AG04450 (cell line): ENCODE results near the gene CRHR1. TPM values are rescaled to one million over a fixed set of nuclear protein-coding genes. Genes with fewer than 3 reads are reported as not detected.

Experiments
- CTCF ChIA-PET: fragments of 300-600, 350-600 bp; formaldehyde crosslinking; extraction: SDS; loops from one replicate; lab custom pipeline; 2022; ENCODE audit warnings: antibody characterized with exemption, inconsistent platforms; lab: Charles Lee
- POLR2A ChIA-PET: fragments of 350-600 bp; formaldehyde crosslinking; extraction: SDS; loops from one replicate; lab custom pipeline; 2021; ENCODE audit warnings: antibody characterized with exemption, inconsistent platforms; lab: Yijun Ruan, JAX
- DNase-seq: peaks from one replicate; pipeline ENCODE4 v3.0.0-alpha.2; 2011; ENCODE audit warnings: low read depth, low spot score
- H3K27ac ChIP-seq: one replicate; pipeline ENCODE4 v1.5.1; 2012; ENCODE audit warnings: low read depth, low read length, control low read depth
- H3K27me3 ChIP-seq: one replicate; pipeline ENCODE4 v1.6.0; 2012; ENCODE audit warnings: low read length; ENCODE audit not compliant: control insufficient read depth, insufficient read depth
- H3K4me3 ChIP-seq: 2 replicates; pipeline ENCODE4 v1.5.1; 2011; ENCODE audit warnings: mild to moderate bottlenecking, low read depth, low read length, control low read depth
- H3K9me3 ChIP-seq: 2 replicates; pipeline ENCODE4 v1.5.1; 2012; ENCODE audit warnings: low read length; ENCODE audit not compliant: control insufficient read depth, insufficient read depth
- CTCF ChIP-seq: IDR thresholded peaks from 2 replicates; pipeline ENCODE4 v1.5.1; 2011; ENCODE audit warnings: low read depth, low read length, control low read depth, inconsistent platforms
- polyA plus RNA-seq: library from polyadenylated mRNA; depleted of rRNA; stranded (reverse); fragments of >200 nt; gene quantifications from 2 replicates; pipeline ENCODE4 v1.2.3, GENCODE V29; 2011; rRNA removed

The CRHR1 gene
- polyA plus RNA-seq, 1 experiment: not detected

- no peak for DNase-seq
- Histone ChIP-seq H3K9me3 (no peaks in the 10 kb centered on the region), H3K4me3 (no peak overlapping the region), H3K27me3 (peaks cover 5% of the 10 kb centered on the region), H3K27ac (no peak overlapping the region)
- ChIA-PET CTCF (interaction anchor here (0.6 kb wide), 1 partner anchor 92 kb away, joined by 3 read pairs; no protein-coding TSS in a partner anchor), POLR2A (no interaction called here)
- TF ChIP-seq CTCF: no peak
Measured at GRCh38 chr17:45874151-45874550, 90.0 kb downstream of the CRHR1 start.

- H3K27ac ChIP-seq: no peak overlapping the region
- no peaks in the 10 kb centered on the region for H3K9me3 ChIP-seq
- H3K27me3 ChIP-seq: peaks cover 5% of the 10 kb centered on the region
- ChIA-PET POLR2A (no interaction called here), CTCF (no interaction called here)
- no peak for TF ChIP-seq CTCF
- no peak for DNase-seq
- H3K4me3 ChIP-seq: no peak overlapping the region
Measured at GRCh38 chr17:45876539-45876938, 92.4 kb downstream of the CRHR1 start.

- H3K27me3 ChIP-seq: peaks cover 5% of the 10 kb centered on the region
- no peak overlapping the region for H3K4me3 ChIP-seq
- TF ChIP-seq CTCF: no peak
- POLR2A ChIA-PET: no interaction called here
- H3K27ac ChIP-seq: no peak overlapping the region
- no peaks in the 10 kb centered on the region for H3K9me3 ChIP-seq
- no peak for DNase-seq
- CTCF ChIA-PET: no interaction called here
Measured at GRCh38 chr17:45877467-45877866, 93.3 kb downstream of the CRHR1 start.

- H3K4me3 ChIP-seq: no peak overlapping the region
- ChIA-PET CTCF (no interaction called here), POLR2A (no interaction called here)
- TF ChIP-seq CTCF: no peak
- no peak for DNase-seq
- no peak overlapping the region for H3K27ac ChIP-seq
- no peaks in the 10 kb centered on the region; the same call in 1 of the 2 replicates for H3K9me3 ChIP-seq
- H3K27me3 ChIP-seq: no peaks in the 10 kb centered on the region
Measured at GRCh38 chr17:45883063-45883462, 98.9 kb downstream of the CRHR1 start.

Other genes starting within 250 kb of the CRHR1 start
- gene SPPL2C, start 60.6 kb downstream of the CRHR1 start, polyA plus RNA-seq: not detected in 2 replicates
- gene MAPT, start 110.2 kb downstream of the CRHR1 start, polyA plus RNA-seq: 0.21 and 0.27 TPM in 2 replicates
- not detected in 2 replicates for gene STH, start 214.9 kb downstream of the CRHR1 start, polyA plus RNA-seq